22Rv1 (cell line): Measurements from ENCODE around the gene BSG.
"Not testable (repeated sequence)": the region's sequence is repeated elsewhere in the genome, so short reads cannot be mapped to it uniquely, and the experiment has no call there.

Experiments
- H3K27ac ChIP-seq: fragments of 450-650 bp; 2 replicates; pipeline ENCODE4 v1.5.1; 2017
- CTCF ChIP-seq: fragments of 450-650 bp; IDR thresholded peaks from 2 replicates; pipeline ENCODE4 v1.5.1; 2017; ENCODE audit warnings: mild to moderate bottlenecking
- ZFX ChIP-seq: fragments of 450-650 bp; IDR thresholded peaks from 2 replicates; pipeline ENCODE4 v1.6.1; 2017; ENCODE audit warnings: antibody characterized with exemption, borderline replicate concordance

BSG gene

GRCh38 chr19:621819-622218 lies 49.4 kb downstream of the BSG start:
- TF ChIP-seq ZFX (no peak), CTCF (no peak)
- H3K27ac ChIP-seq = no peak overlapping the region

DNA sequence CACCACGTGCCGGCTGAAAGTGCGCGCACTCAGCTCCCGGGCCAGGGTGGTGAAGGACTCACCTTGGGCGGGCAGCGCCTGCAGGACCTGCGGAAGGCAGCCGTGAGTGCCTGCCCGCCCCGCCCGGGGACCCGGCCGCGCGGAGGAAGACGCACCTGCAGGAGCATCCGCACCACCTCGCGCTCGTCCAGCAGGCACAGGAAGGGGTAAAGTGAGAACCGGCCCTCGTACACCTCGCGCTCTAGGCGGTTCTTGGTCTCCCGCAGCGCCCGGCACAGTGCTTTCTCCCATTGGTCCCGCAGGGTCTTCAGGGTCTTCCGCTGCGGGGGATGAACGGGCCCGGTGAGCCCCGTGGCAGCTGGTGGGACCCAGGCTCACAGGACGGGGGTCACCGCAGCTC lies 50.3 kb downstream of the BSG start:
- no peak overlapping the region for H3K27ac ChIP-seq
- TF ChIP-seq CTCF = no peak
- no peak for TF ChIP-seq ZFX

GRCh38 chr19:623175-623916 lies 51.0 kb downstream of the BSG start:
- no peak for TF ChIP-seq ZFX
- H3K27ac ChIP-seq = no peak overlapping the region

- no peak overlapping the region for H3K27ac ChIP-seq
- TF ChIP-seq CTCF (no peak; the same call in 1 of the 2 replicates), ZFX (no peak)
These were observed 51.6 kb downstream of the BSG start for GRCh38 chr19:623974-624373.

- TF ChIP-seq CTCF (no peak), ZFX (no peak)
These were observed 52.2 kb downstream of the BSG start for GRCh38 chr19:624433-625109.

DNA sequence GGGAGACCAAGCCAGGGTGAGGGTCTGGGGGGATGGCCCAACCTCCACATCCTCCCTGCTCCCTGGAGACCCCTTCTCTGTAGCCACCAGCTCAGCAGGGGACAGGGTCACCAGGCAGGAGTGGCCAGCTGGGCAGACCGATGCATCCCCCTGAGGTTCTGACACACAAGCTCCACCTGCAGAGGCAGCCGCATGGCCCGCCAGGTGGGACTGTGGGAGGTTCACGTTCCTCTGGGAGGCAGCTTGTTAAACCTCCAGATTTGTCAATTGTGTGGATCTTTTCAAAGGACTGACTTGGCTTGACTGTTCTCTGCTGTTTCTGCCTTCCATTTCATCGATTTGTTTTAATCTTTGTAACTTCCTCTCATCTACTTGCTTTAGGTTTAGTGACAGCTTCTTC lies 52.9 kb downstream of the BSG start:
- no peak overlapping the region for H3K27ac ChIP-seq
- TF ChIP-seq ZFX = no peak
- no peak for TF ChIP-seq CTCF

More at GRCh38 chr19:624433-625109, 52.2 kb downstream of the BSG start:
- no peak overlapping the region for H3K27ac ChIP-seq

DNA sequence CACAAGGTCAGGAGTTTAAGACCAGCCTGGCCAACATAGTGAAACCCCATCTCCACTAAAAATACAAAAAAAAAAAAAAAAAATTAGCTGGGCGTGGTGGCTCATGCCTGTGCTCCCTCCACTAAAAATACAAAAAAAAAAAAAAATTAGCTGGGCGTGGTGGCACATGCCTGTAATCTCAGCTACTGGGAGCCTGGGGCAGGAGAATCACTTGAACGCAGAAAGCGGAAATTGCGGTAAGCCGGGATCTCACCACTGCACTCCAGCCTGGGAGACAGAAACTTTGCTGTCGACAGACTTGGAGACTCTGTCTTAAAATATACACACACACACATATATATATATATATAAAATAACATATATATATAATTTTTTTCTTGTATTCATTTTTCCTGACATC lies 54.2 kb downstream of the BSG start:
- H3K27ac ChIP-seq = not testable (repeated sequence)

- TF ChIP-seq ZFX = no peak
- TF ChIP-seq CTCF = peak; percentile 42
- no peak overlapping the region for H3K27ac ChIP-seq
These were observed 55.8 kb downstream of the BSG start for GRCh38 chr19:628168-628567.

DNA sequence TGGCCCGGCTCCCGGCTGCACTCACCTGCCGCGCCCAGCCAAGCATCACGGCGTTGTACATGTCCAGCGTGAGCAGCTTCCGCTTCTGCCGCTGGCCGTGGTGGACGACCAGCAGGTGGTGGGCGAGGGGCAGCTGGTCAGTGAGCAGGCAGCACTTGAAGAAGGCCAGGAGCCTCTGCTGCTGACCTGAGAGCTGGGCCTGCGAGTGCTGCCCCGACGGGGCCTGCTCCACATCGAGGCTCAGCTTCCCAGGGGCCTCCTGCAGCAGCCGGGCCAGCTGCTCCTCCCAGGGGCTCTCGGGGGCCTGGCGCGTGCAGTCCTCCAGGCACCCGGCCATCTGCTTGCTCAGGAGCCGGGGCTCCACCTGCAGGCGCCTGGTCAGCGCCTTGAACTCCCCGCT lies 57.1 kb downstream of the BSG start:
- H3K27ac ChIP-seq = not testable (repeated sequence)
